Bronchial epithelial cell (primary cell): ENCODE data around the gene USP22. TPM values are rescaled to one million over a fixed set of nuclear protein-coding genes. Genes with fewer than 3 reads are reported as not detected.

Source experiments
- DNase-seq: peaks from one replicate; pipeline ENCODE4 v3.0.0-alpha.2; 2010; ENCODE audit warnings: low read depth
- FAIRE-seq: peaks from 2 replicates; lab custom pipeline; 2011; peaks lifted over from hg19 to GRCh38; lab: Jason Lieb, UNC
- H3K27me3 ChIP-seq: 2 replicates; pipeline ENCODE4 v1.5.1; 2011; ENCODE audit warnings: low read length; ENCODE audit not compliant: control insufficient read depth, insufficient read depth
- H3K36me3 ChIP-seq: 2 replicates; pipeline ENCODE4 v1.5.1; 2011; ENCODE audit warnings: low read length; ENCODE audit not compliant: control insufficient read depth, insufficient read depth
- H3K4me3 ChIP-seq: 2 replicates; pipeline ENCODE4 v1.5.1; 2011; ENCODE audit warnings: mild to moderate bottlenecking, low read depth, low read length, control low read depth
- CTCF ChIP-seq: IDR thresholded peaks from 2 replicates; pipeline ENCODE4 v1.5.1; 2011; ENCODE audit warnings: mild to moderate bottlenecking, moderate library complexity, low read length, control low read depth, inconsistent platforms; ENCODE audit not compliant: insufficient read depth, severe bottlenecking
- total RNA-seq: library from RNA; depleted of rRNA; stranded (reverse); fragments of >200 nt; gene quantifications from 2 replicates; pipeline ENCODE4 v1.2.1, GENCODE V29; 2014

USP22 gene
- total RNA-seq, 1 donor from 2014 or later: 165 TPM

- no peak for TF ChIP-seq CTCF
- no peaks in the 10 kb centered on the region for H3K27me3 ChIP-seq
- no peak overlapping the region for H3K4me3 ChIP-seq
- FAIRE-seq (no peak), DNase-seq (no peak)
- H3K36me3 ChIP-seq: no peaks in the 10 kb centered on the region
Observed at GRCh38 chr17:21072745-21073197, 30.0 kb upstream of the USP22 start.

GRCh38 chr17:21066394-21066793 lies 23.6 kb upstream of the USP22 start:
- Histone ChIP-seq H3K27me3 (no peaks in the 10 kb centered on the region), H3K36me3 (no peaks in the 10 kb centered on the region), H3K4me3 (no peak overlapping the region)
- no peak for TF ChIP-seq CTCF
- DNase-seq (no peak), FAIRE-seq (no peak)

GRCh38 chr17:21061971-21062526 lies 19.2 kb upstream of the USP22 start:
- no peak for TF ChIP-seq CTCF

GRCh38 chr17:21061158-21061835 lies 18.5 kb upstream of the USP22 start:
- no peak for FAIRE-seq
- no peak for DNase-seq
- Histone ChIP-seq H3K36me3 (no peaks in the 10 kb centered on the region), H3K27me3 (no peaks in the 10 kb centered on the region), H3K4me3 (no peak overlapping the region)
- TF ChIP-seq CTCF: no peak

More at GRCh38 chr17:21061971-21062526, 19.2 kb upstream of the USP22 start:
- no peak overlapping the region for H3K4me3 ChIP-seq
- DNase-seq: no peak
- FAIRE-seq: no peak
- H3K36me3 ChIP-seq: no peaks in the 10 kb centered on the region
- no peaks in the 10 kb centered on the region for H3K27me3 ChIP-seq

GRCh38 chr17:21059761-21060160 lies 16.9 kb upstream of the USP22 start:
- Histone ChIP-seq H3K36me3 (no peaks in the 10 kb centered on the region), H3K27me3 (no peaks in the 10 kb centered on the region), H3K4me3 (no peak overlapping the region)
- FAIRE-seq: no peak
- no peak for TF ChIP-seq CTCF
- DNase-seq: no peak
